ENCODE results near the gene SDCBP2. TPM values are rescaled to one million over a fixed set of nuclear protein-coding genes. Genes with fewer than 3 reads are reported as not detected.

The SDCBP2 gene
- total RNA-seq, 1 donor from 2014 or later, result 4.1 TPM

GRCh38 chr20:1292620-1293019 is 36.3 kb downstream of the SDCBP2 start:
- no peaks in the 10 kb centered on the region for H3K27me3 Mint-ChIP-seq (ENCODE audit: low read depth)
- H3K36me3 Mint-ChIP-seq (ENCODE audit: low read depth), result no peaks in the 10 kb centered on the region
- no peaks in the 10 kb centered on the region for H3K9me3 Mint-ChIP-seq
- no peak overlapping the region for H3K27ac Mint-ChIP-seq
- H3K4me1 Mint-ChIP-seq (ENCODE audit: low read depth), result peaks cover 3% of the 10 kb centered on the region
- no peak for DNase-seq (ENCODE audit: low spot score)
- intact Hi-C loops (cut with micrococcal nuclease), result no loop called here
- no peak overlapping the region for H3K4me3 Mint-ChIP-seq (ENCODE audit: low read depth)

GRCh38 chr20:1291191-1291741 is 37.7 kb downstream of the SDCBP2 start:
- no peaks in the 10 kb centered on the region for H3K9me3 Mint-ChIP-seq
- peaks cover 4% of the 10 kb centered on the region for H3K36me3 Mint-ChIP-seq (ENCODE audit: low read depth)
- no peak overlapping the region for H3K27ac Mint-ChIP-seq
- no peak overlapping the region for H3K4me3 Mint-ChIP-seq (ENCODE audit: low read depth)
- H3K4me1 Mint-ChIP-seq (ENCODE audit: low read depth), result peaks cover 16% of the 10 kb centered on the region
- intact Hi-C loops (cut with micrococcal nuclease), result no loop called here
- DNase-seq (ENCODE audit: low spot score), result no peak
- H3K27me3 Mint-ChIP-seq (ENCODE audit: low read depth), result no peaks in the 10 kb centered on the region

- H3K36me3 Mint-ChIP-seq (ENCODE audit: low read depth), result peaks cover 4% of the 10 kb centered on the region
- intact Hi-C loops (cut with micrococcal nuclease), result loop anchor here (1.0 kb wide), 1 partner anchor 22 kb away; the partner anchor contains the start of gene SNPH
- H3K9me3 Mint-ChIP-seq, result no peaks in the 10 kb centered on the region
- no peak overlapping the region for H3K4me3 Mint-ChIP-seq (ENCODE audit: low read depth)
- H3K27ac Mint-ChIP-seq, result no peak overlapping the region
- DNase-seq (ENCODE audit: low spot score), result no peak
- no peaks in the 10 kb centered on the region for H3K27me3 Mint-ChIP-seq (ENCODE audit: low read depth)
- H3K4me1 Mint-ChIP-seq (ENCODE audit: low read depth), result peaks cover 19% of the 10 kb centered on the region
These were observed 41.0 kb downstream of the SDCBP2 start for GRCh38 chr20:1287787-1288569.

- H3K4me1 Mint-ChIP-seq (ENCODE audit: low read depth), result peaks cover 19% of the 10 kb centered on the region
- peak overlapping the region; percentile 71 for H3K27ac Mint-ChIP-seq
- no peaks in the 10 kb centered on the region for H3K9me3 Mint-ChIP-seq
- no peak for DNase-seq (ENCODE audit: low spot score)
- H3K27me3 Mint-ChIP-seq (ENCODE audit: low read depth), result no peaks in the 10 kb centered on the region
- peak overlapping the region; percentile 47 for H3K4me3 Mint-ChIP-seq (ENCODE audit: low read depth)
- intact Hi-C loops (cut with micrococcal nuclease), result loop anchor here (1.0 kb wide), 1 partner anchor 21 kb away; the partner anchor contains the start of gene SNPH
- H3K36me3 Mint-ChIP-seq (ENCODE audit: low read depth), result peaks cover 4% of the 10 kb centered on the region
These were observed 41.6 kb downstream of the SDCBP2 start for GRCh38 chr20:1287306-1287705.

- Mint-ChIP-seq H3K36me3 (ENCODE audit: low read depth) (peaks cover 4% of the 10 kb centered on the region), H3K4me1 (ENCODE audit: low read depth) (peaks cover 19% of the 10 kb centered on the region), H3K4me3 (ENCODE audit: low read depth) (peak overlapping the region; percentile 6), H3K9me3 (no peaks in the 10 kb centered on the region), H3K27ac (peak overlapping the region; percentile 1), H3K27me3 (ENCODE audit: low read depth) (no peaks in the 10 kb centered on the region)
- intact Hi-C loops (cut with micrococcal nuclease), result loop anchor here (1.0 kb wide), 1 partner anchor 20 kb away; the partner anchor contains the start of gene SNPH
- no peak for DNase-seq (ENCODE audit: low spot score)
These were observed 42.5 kb downstream of the SDCBP2 start for GRCh38 chr20:1286267-1287024.

GRCh38 chr20:1283522-1284510 is 45.1 kb downstream of the SDCBP2 start:
- Mint-ChIP-seq H3K9me3 (no peaks in the 10 kb centered on the region), H3K27ac (no peak overlapping the region), H3K27me3 (ENCODE audit: low read depth) (no peaks in the 10 kb centered on the region), H3K36me3 (ENCODE audit: low read depth) (peaks cover 4% of the 10 kb centered on the region), H3K4me3 (ENCODE audit: low read depth) (no peak overlapping the region), H3K4me1 (ENCODE audit: low read depth) (peaks cover 19% of the 10 kb centered on the region)
- intact Hi-C loops (cut with micrococcal nuclease), result no loop called here
- DNase-seq (ENCODE audit: low spot score), result no peak

DNA sequence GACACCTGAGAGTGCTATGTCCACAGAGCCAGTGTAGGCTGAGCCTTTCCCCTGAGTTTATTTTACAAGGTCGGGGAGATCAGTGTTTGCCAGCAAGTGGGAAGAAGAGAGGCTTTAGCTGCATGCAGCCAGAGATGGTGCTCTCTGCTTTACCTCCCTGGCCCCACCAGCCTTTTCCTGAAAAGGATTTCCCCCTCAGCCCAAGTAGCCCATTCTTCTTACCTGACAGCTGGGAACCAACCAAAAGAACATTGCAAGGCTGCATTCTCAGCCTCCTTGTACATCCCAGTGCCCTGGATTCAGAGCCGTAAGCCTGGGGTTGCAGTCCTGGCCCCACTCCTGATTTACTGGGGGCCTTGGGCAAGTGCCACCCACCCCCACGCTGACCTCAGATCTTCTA is 46.0 kb downstream of the SDCBP2 start:
- H3K9me3 Mint-ChIP-seq, result no peaks in the 10 kb centered on the region
- intact Hi-C loops (cut with micrococcal nuclease), result no loop called here
- H3K36me3 Mint-ChIP-seq (ENCODE audit: low read depth), result peaks cover 4% of the 10 kb centered on the region
- H3K4me1 Mint-ChIP-seq (ENCODE audit: low read depth), result peaks cover 16% of the 10 kb centered on the region
- H3K27me3 Mint-ChIP-seq (ENCODE audit: low read depth), result no peaks in the 10 kb centered on the region
- no peak overlapping the region for H3K4me3 Mint-ChIP-seq (ENCODE audit: low read depth)
- no peak for DNase-seq (ENCODE audit: low spot score)
- no peak overlapping the region for H3K27ac Mint-ChIP-seq

DNA sequence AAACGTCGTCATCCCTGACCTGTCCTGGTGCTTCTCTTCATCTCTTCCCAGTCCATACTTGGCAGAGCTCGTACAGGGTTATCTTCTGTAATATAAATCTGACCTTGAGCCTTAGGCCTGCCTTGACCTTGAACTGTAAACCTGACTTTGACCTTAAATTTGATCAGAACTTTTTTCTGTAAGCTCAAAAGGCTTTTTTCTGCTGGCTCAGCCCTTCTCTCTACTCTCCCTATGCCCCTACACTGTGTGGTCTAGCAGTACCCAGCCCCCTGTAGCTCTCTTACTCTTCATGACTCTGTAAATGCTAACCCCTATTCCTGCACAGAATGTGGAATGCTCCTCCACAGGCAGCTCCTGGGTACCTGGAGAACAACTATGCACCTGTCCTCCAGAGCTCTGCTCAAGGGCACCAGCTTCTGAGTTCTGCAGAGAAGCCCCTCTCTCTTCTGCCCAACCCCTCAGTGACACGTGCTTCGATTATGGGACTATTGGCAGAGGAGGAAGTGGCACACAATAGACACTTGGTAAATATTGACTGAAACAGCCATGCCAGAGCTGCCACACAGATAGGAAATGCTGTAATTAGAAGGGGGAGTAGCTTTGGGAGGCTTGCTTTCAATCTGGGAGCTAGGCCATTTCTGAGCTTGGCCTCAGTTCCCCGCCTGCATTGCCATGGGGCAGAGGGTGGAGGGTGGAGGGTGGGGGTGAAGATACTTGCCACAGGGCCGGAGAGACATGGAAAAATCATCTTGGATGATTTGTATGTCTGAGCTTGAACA is 47.5 kb downstream of the SDCBP2 start:
- Mint-ChIP-seq H3K36me3 (ENCODE audit: low read depth) (no peaks in the 10 kb centered on the region), H3K27me3 (ENCODE audit: low read depth) (no peaks in the 10 kb centered on the region), H3K4me1 (ENCODE audit: low read depth) (peaks cover 4% of the 10 kb centered on the region), H3K4me3 (ENCODE audit: low read depth) (no peak overlapping the region), H3K27ac (peak overlapping the region; percentile 14), H3K9me3 (no peaks in the 10 kb centered on the region)
- DNase-seq (ENCODE audit: low spot score), result peak; percentile 4
- intact Hi-C loops (cut with micrococcal nuclease), result no loop called here

GRCh38 chr20:1280195-1281102 is 48.5 kb downstream of the SDCBP2 start:
- Mint-ChIP-seq H3K36me3 (ENCODE audit: low read depth) (no peaks in the 10 kb centered on the region), H3K27me3 (ENCODE audit: low read depth) (no peaks in the 10 kb centered on the region), H3K4me3 (ENCODE audit: low read depth) (no peak overlapping the region), H3K9me3 (no peaks in the 10 kb centered on the region), H3K4me1 (ENCODE audit: low read depth) (no peaks in the 10 kb centered on the region), H3K27ac (no peak overlapping the region)
- no peak for DNase-seq (ENCODE audit: low spot score)
- intact Hi-C loops (cut with micrococcal nuclease), result no loop called here

DNA sequence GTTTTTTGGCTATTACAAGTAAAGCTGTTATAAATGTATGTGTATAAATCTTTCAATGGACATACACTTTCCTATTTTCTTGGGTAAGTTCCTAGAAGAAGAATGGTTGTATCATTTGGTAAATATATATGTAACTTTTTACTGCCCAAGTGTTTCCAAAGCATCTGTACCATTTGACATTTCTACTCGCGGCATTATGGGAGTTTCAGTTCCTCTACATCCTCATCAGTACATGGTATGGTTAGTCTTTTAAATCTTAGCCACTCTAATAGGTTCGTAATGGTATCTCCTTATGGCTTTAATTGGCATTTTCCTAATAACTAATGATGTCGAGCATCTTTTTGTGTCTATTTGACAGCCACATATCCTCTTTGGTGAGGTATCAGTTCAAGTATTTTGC is 49.9 kb downstream of the SDCBP2 start:
- Mint-ChIP-seq H3K27ac (no peak overlapping the region), H3K9me3 (no peaks in the 10 kb centered on the region), H3K36me3 (ENCODE audit: low read depth) (no peaks in the 10 kb centered on the region), H3K27me3 (ENCODE audit: low read depth) (no peaks in the 10 kb centered on the region), H3K4me1 (ENCODE audit: low read depth) (no peaks in the 10 kb centered on the region), H3K4me3 (ENCODE audit: low read depth) (no peak overlapping the region)
- intact Hi-C loops (cut with micrococcal nuclease), result no loop called here
- no peak for DNase-seq (ENCODE audit: low spot score)
